GM12891 (cell line): Measurements from ENCODE around the gene SOCS7.

Source experiments
- DNase-seq: peaks from one replicate; pipeline ENCODE4 v3.0.0; 2011; ENCODE audit warnings: low spot score; ENCODE audit not compliant: insufficient read length
- FAIRE-seq: peaks from 2 replicates; lab custom pipeline; 2011; peaks lifted over from hg19 to GRCh38; lab: Jason Lieb, UNC
- PAX5 ChIP-seq: IDR thresholded peaks from 2 replicates; pipeline ENCODE4 v1.6.1; 2011; ENCODE audit warnings: low read length, moderate library complexity, mild to moderate bottlenecking; ENCODE audit not compliant: insufficient read depth, severe bottlenecking
- POLR2A ChIP-seq: IDR thresholded peaks from 2 replicates; pipeline ENCODE4 v1.6.1; 2011; ENCODE audit warnings: low read depth, low read length, control low read depth
- POLR2AphosphoS5 ChIP-seq: IDR thresholded peaks from 2 replicates; pipeline ENCODE4 v1.6.1; 2011; ENCODE audit warnings: low read depth, low read length, control low read depth
- POU2F2 ChIP-seq: IDR thresholded peaks from 2 replicates; pipeline ENCODE4 v1.6.1; 2011; ENCODE audit warnings: low read depth, mild to moderate bottlenecking, control low read depth, low read length, moderate library complexity
- SPI1 ChIP-seq: IDR thresholded peaks from 2 replicates; pipeline ENCODE4 v1.6.1; 2011; ENCODE audit warnings: low read depth, low read length, control low read depth
- TAF1 ChIP-seq: IDR thresholded peaks from 2 replicates; pipeline ENCODE4 v1.6.1; 2011; ENCODE audit warnings: low read depth, low read length, control low read depth

The SOCS7 gene

GRCh38 chr17:38427160-38427949 is 75.7 kb downstream of the SOCS7 start:
- DNase-seq (no peak), FAIRE-seq (no peak)
- TF ChIP-seq TAF1, result no peak
- TF ChIP-seq SPI1, result no peak
- TF ChIP-seq POLR2A, result no peak

- FAIRE-seq (no peak), DNase-seq (no peak)
- TF ChIP-seq PAX5 (no peak), TAF1 (no peak), SPI1 (no peak), POLR2A (no peak), POLR2AphosphoS5 (no peak), POU2F2 (no peak)
These were observed 76.5 kb downstream of the SOCS7 start, which contains the start of gene ARHGAP23 for GRCh38 chr17:38428112-38428642. Gene ARHGAP23 (plus strand): TSS chr17:38428464. CDS start chr17:38428486, 22 bp downstream.

- TF ChIP-seq TAF1 (no peak), POLR2A (no peak), POU2F2 (no peak), PAX5 (no peak)
- DNase-seq, result no peak
- no peak for FAIRE-seq
These were observed 77.2 kb downstream of the SOCS7 start for GRCh38 chr17:38428643-38429371.

GRCh38 chr17:38429476-38430100 is 77.9 kb downstream of the SOCS7 start:
- no peak for TF ChIP-seq TAF1
- no peak for TF ChIP-seq POLR2A
- no peak for TF ChIP-seq SPI1
- no peak for TF ChIP-seq POU2F2
- TF ChIP-seq POLR2AphosphoS5, result no peak
- no peak for TF ChIP-seq PAX5
- no peak for FAIRE-seq
- no peak for DNase-seq

GRCh38 chr17:38430316-38430715 is 78.7 kb downstream of the SOCS7 start:
- DNase-seq (no peak), FAIRE-seq (no peak)
- TF ChIP-seq POU2F2 (no peak), PAX5 (no peak), TAF1 (no peak), POLR2AphosphoS5 (no peak), POLR2A (no peak), SPI1 (no peak)

- FAIRE-seq (no peak), DNase-seq (no peak)
- TF ChIP-seq POLR2AphosphoS5 (no peak), POLR2A (no peak), POU2F2 (no peak)
These were observed 79.2 kb downstream of the SOCS7 start for GRCh38 chr17:38430822-38431221.

- no peak for DNase-seq
- FAIRE-seq, result no peak
- TF ChIP-seq POU2F2 (no peak), TAF1 (no peak), POLR2AphosphoS5 (no peak), POLR2A (no peak), SPI1 (no peak), PAX5 (no peak)
These were observed 79.9 kb downstream of the SOCS7 start for GRCh38 chr17:38431346-38432145.

- TF ChIP-seq PAX5 (no peak), POLR2AphosphoS5 (no peak), POU2F2 (no peak), TAF1 (no peak), SPI1 (no peak), POLR2A (no peak)
- DNase-seq (no peak), FAIRE-seq (no peak)
These were observed 82.6 kb downstream of the SOCS7 start for GRCh38 chr17:38434178-38434665.

- no peak for TF ChIP-seq PAX5
- no peak for TF ChIP-seq SPI1
- no peak for TF ChIP-seq POLR2AphosphoS5
- no peak for TF ChIP-seq POLR2A
- no peak for TF ChIP-seq TAF1
- no peak for TF ChIP-seq POU2F2
- no peak for FAIRE-seq
These were observed 84.2 kb downstream of the SOCS7 start for GRCh38 chr17:38435795-38436194.

More at GRCh38 chr17:38435795-38436194, 84.2 kb downstream of the SOCS7 start:
- no peak for DNase-seq
